HG02981 (cell line): ENCODE measurements around the gene DNAH1.

ENCODE experiments used
- ATAC-seq: cut with Tn5 transposase; IDR thresholded peaks from one replicate; pipeline ENCODE4 v1.9.1; 2021; ENCODE audit warnings: mild to moderate bottlenecking, moderate library complexity; ENCODE audit not compliant: unreplicated experiment

The DNAH1 gene

DNA sequence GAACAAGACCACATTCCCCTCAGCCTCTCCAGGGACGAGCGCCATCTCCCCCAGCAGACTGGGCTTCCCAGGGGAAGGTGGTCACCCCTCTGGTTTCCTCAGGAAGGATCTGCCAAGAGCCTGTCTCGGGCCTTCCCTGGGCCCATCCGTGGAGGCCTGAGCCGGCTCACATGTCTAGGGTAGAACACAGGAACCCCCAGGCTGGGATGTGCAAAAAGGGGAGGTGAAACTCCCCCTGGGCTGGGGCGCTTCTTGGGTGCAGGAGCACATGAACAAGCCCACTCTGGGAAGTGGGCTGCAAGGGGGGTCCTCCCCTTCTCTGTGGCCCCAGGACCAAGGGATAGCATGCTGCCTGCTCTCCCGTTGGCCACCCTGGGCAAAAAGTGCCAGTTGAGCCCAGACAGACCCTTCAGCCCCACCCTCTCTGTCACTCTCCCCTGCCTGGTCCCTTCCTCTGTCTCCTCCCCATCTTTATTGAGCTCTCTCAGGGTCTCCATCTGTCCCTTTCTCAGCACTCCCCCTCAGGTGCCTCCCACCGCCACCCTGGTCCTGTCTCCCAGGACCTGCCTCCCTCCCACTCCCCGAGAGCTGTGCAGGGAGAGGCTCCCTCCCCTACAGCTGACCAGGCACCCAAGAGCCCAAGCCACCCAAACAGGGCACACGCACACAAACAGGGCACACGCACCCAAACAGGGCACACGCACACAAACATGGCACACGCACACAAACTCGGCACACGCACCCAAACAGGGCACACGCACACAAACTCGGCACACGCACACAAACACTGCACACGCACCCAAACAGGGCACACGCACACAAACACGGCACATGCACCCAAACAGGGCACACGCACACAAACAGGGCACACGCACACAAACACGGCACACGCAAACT, 127.9 kb downstream of the DNAH1 start:
- ATAC-seq = no peak

DNA sequence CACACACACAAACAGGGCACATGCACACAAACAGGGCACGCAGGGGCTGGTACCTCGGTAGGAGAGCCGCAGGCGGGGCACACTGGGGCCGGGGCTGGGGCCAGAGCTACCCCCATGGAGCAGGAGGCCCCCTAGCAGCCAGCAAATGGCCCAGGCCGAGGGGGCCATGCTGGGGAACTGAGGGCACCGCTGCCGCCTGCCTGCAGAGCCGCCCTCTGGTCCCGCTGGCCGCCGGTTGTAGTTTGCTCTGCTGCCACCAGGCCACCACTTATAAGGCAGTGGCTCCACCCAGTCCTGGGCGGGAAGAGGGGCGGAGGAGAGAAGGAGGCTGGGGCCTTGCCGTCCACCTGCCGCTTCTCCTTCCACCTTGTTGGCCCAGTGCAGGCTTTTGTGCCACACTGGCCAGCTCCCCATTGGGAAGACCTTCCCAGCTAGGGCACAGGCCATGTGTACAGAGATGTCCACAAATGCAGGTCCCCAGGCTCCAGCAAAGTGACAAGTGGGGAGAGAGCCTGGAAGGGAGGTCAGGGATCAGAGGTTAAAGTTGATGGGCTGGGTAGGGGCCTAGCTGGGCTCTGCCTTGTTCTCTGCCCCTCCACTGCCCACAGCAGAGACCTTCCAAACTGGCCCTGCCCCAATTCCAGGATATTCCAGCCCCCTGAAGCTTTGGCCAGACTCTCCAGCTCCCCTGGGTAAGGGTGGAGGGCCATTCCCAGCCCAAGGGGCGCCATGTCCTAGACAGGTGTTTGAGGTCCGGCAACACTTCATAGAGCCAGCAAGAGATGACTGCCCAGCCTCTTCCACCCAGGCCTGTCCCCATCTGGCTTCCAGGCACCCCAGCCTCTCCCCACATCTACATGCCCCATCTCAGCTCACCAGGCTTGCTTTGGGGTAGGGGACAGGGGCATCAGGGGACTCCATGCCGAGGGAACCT, 129.0 kb downstream of the DNAH1 start, which contains the start of gene SEMA3G:
Gene SEMA3G, minus strand, starts transcription at position 244 of the 934 bp plus-strand sequence. Its CDS starts 76 bp downstream, at position 168.
- ATAC-seq = peak; percentile 79

DNA sequence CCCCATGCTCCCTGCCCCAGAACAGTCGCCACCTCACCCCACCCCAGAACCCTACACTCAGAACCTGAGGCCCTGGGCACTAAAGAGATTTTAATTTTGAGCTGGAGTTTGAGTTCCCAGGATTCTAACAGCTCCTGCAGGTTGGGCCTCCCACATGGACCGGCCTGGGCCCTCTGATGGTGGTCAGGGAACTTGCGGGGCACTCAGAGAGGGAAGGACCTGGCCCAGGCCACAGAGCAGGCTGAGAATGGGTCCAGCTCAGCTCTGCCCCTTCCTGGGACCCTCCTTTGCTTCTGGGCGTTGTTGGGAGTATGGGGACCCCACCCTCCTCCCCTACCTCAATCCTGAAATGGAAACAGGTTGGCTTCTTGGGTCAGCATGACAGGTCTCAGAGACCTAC, 129.9 kb downstream of the DNAH1 start:
- ATAC-seq = no peak

DNA sequence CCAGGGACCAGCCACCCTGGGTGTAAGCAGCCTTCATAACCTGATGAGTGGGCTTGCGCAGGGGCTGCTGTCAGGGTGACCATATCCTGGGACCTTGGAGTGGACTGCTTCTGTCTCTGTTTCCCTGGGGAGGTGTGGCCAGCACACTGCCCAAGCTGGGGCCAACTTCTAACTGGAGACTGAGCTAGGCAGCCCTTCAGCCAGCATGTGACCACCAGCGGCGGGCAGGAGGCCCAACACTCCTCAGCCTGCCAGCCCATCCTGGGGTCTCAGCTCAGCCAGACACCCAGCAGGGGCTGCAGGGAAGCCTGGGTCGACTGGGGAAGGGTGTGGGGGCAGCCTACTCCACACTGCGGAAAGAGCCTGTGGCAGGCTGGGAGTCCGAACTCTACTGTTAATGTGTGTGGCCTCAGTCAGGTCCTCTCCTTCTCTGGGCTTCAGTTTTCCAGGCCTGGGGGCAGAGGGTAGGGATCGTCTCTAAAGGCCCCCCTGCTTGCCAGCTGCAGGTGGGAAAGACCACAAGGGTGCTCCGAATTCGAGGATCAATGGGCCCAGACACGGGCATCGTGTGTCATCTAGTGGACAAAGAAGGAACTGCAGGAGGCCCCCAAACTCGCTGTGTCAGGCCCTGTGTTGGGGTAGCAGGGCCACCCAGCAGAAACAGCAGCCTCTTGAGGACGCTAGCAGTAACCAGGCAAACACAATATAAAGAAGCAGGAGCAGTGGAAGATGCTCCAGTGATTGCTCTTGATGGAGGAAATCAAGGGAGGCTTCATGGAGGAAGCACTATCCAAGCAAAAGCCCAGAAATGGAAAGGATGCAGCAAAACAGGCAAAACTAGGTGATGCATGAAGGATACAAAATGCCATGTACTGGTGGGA, 130.8 kb downstream of the DNAH1 start:
- peak; percentile 44 for ATAC-seq

DNA sequence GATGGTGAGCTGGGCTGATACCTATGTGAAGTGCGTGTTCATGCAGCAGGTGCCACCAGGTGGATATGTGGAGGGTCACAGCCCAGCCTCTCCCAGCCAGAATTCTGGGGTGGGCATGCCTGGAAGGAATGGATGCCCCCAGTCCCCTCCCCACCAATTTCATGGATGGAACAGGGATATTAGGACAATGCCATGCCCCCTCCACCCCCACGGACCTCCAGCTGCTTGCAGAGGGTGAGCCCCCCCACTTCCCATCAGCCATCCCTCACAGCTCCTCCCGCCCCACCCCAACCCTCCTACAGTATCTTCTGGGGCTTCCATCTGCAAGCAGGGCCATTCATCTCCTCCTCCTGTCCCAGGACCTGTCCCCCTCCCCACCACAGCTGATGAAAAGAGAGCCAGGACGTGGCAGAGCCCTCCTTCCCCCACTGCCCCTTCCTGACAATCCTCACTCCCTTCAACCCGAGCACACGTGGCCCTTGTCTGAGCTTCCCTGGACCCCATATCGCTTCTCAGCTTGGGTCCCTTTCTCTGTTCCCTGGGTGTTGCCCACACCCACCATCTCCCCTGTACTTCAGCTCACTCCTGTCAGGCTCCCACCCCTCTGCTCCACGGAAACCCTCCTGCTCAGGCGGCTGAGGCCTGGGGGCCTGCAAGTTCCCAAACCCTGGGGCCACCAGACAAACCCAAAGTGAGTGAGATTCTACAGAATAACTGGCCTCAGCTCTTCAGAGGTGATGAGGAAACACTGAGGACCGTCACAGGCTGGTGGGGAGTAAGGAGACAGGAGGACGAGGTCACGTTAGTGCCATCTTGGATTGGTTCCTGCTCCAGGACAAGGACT, 131.6 kb downstream of the DNAH1 start:
- ATAC-seq = no peak
